GM18499 (cell line): ENCODE measurements around the gene LRRC7.

Source experiments
- ATAC-seq: cut with Tn5 transposase; IDR thresholded peaks from one replicate; pipeline ENCODE4 v1.9.1; 2021; ENCODE audit warnings: moderate number of reproducible peaks; ENCODE audit not compliant: insufficient read depth, unreplicated experiment

The LRRC7 gene

GRCh38 chr1:69585666-69586065 is 17.9 kb downstream of the LRRC7 start:
- ATAC-seq: no peak

- no peak for ATAC-seq
These were observed 19.7 kb downstream of the LRRC7 start for GRCh38 chr1:69587391-69587790.

DNA sequence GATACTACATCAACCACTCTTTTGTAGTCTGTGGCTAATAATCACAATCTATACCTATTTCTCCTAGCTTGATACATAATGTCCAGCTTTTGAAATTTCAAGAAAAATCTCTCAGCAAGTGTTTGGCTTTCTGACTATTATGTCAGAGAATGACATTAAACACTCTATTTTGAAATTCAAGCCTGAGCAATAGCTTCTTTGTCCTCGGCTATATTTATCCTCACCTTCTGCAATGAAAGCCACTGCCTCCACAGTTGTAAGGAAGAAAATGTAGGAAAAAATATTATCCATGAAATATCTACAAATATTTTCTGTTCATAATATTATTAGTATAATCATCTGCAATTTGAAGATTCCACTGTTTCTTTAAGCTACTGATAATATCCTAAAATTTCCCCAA is 22.1 kb downstream of the LRRC7 start:
- ATAC-seq: no peak

DNA sequence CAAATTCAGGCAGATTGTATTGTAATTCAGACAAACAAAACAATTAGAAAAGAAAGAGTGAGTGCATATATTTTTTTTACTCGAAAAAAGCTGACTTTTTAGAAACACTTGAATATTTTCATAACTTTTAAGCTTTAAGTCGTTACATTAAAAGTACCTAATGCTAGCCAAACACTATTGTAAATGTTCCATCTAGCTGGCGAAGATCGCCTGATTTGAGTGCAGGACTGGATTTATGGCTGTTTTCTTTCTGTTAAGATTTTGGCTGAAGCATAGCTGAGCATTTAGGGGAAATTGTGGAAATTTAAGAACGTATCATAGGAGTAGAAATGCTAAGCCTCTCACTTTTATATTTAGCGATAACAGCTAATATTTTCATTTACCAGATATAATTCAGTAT is 24.6 kb downstream of the LRRC7 start:
- ATAC-seq: no peak

GRCh38 chr1:69595486-69595885 is 27.8 kb downstream of the LRRC7 start:
- ATAC-seq: no peak

GRCh38 chr1:69611316-69611715 is 43.6 kb downstream of the LRRC7 start:
- ATAC-seq: no peak

- no peak for ATAC-seq
These were observed 45.7 kb downstream of the LRRC7 start for GRCh38 chr1:69613414-69613813.

- no peak for ATAC-seq
These were observed 71.0 kb downstream of the LRRC7 start for GRCh38 chr1:69638673-69639072.

DNA sequence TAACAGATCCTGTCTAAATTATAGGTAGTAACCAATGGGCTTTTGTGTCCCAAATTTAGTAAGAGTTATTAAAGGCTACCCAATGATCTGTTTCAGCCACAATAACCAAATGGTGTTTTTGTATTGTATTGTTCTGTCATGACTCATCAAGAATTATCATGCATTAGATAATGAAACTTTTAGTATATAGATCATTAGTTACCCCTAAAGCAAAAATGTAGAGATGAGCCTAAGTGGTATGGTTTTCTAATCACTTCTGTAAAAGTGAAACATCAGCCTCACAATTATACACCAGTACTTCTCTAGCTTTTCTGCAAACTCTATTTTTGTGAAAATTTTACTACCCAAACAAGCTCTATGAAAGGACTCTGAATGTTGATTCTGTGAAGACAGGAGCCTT is 71.4 kb downstream of the LRRC7 start:
- ATAC-seq: no peak

DNA sequence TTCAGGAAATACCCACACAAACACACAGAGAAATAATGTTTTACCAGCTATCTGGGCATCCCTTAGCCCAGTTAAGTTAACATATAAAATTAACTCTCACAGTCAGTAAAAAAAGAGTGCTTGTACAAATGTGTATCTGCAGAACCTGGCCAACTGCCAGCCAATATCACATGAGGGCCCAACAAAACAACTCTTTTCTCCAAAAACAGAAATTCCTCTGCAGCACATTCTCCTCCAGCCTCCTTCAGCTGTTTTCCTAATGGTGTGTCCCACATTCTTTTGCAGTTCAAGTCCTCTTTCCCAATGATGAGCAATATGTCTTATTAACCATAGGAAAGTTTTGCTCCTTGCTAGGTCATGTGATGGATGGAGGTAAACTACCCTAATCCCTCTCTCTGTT is 75.5 kb downstream of the LRRC7 start:
- no peak for ATAC-seq

- no peak for ATAC-seq
These were observed 77.8 kb downstream of the LRRC7 start for GRCh38 chr1:69645477-69645876.

GRCh38 chr1:69648486-69648885 is 80.8 kb downstream of the LRRC7 start:
- ATAC-seq: no peak

DNA sequence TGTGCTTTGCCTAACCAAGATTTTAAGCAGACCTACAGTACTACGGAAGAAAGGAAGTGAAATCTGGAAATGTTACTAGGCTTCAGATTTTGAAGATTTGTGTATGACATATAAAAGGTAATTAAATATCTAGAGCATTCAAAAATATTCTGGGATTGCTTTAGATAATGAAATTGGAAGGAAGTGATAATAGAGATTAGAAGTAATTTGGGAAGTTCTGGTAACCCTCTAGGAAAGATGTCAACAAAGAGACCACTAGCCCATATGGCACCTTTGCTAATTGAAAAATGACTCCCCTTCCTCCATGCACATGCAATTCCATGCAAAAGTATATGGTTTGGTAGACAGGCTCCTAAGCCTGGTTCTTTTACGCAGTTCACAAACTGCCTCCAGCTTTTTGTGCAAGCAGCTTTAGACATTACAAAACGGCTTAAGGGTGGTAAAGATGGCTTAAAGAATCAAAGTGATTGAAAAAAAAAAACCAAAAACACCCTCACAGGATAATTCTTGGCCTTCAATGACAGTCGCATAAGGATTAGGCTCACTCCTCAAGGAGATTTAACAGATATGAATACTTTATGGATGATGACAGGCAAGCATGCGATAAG is 81.8 kb downstream of the LRRC7 start:
- no peak for ATAC-seq

GRCh38 chr1:69650779-69651178 is 83.1 kb downstream of the LRRC7 start:
- ATAC-seq: no peak

DNA sequence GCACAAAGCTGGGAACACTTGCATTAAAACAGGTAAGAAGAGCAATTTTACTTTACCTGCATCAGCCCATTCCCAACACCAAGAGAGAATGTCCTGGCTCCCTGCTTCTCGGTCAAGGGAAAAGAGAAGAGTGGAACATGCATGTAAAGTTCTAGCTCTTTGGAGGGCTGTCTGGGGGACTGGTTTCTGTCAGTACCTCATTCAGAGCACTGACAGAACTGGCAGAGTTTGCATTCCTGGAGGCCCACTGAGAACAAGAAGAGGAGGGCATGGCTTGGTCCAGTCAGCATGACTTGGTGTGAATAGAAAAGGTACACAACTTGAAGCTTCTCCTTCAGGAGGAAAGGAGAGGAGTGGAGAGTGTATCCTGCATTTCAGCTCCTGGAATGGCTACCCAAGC is 83.9 kb downstream of the LRRC7 start:
- no peak for ATAC-seq

- no peak for ATAC-seq
These were observed 90.2 kb downstream of the LRRC7 start for GRCh38 chr1:69657971-69658370.

- ATAC-seq: no peak
These were observed 94.0 kb downstream of the LRRC7 start for GRCh38 chr1:69661686-69662085.

DNA sequence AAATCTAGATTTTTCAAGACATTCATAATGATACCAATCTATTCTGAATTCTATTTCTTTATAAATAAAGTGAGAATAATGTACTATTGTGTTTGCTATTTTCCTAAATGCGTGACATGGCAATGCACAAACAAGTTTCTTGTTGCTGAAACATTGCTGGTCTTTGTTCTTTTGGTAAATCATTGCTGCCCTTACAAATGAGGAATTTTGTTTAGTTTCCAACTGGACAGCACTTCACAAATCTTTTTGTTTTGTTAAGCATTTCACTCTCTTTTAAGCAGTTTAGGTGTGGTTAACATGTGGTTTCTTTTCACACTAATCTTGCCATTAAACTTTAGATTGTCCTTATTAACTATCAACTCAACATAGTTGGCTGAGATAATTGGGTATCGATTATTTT is 94.6 kb downstream of the LRRC7 start:
- ATAC-seq: no peak

DNA sequence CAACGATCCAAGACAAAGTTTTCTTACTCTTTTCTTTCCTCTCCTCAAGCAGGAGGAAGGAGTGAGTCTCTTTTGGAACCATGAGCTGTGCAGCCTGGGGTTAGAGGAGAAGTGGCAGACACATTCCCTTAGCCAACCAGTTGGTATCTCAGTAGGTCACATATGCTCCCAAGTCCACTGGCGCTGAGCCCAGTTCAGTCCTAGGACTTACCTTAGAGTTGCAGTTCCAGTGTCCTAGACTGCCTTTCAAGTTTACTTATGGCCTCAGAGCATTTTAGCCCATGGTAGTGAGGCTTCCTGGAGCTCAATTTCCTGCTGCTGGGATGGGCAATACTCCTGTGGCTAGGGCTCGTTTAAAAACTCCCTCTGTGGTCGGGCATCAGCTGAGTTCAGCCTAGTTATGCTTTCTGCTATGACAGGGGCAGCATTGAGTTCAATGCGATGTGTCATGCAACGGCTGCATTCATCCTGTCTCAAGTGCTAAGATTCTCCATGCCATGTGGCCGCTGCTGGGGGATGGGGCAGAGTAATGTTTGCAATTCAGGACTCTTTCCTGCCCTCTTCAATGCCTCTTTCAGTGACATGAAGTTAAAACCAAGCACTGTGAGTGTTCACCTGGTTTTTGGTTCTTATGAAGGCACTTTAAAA is 103.8 kb downstream of the LRRC7 start:
- ATAC-seq: no peak

DNA sequence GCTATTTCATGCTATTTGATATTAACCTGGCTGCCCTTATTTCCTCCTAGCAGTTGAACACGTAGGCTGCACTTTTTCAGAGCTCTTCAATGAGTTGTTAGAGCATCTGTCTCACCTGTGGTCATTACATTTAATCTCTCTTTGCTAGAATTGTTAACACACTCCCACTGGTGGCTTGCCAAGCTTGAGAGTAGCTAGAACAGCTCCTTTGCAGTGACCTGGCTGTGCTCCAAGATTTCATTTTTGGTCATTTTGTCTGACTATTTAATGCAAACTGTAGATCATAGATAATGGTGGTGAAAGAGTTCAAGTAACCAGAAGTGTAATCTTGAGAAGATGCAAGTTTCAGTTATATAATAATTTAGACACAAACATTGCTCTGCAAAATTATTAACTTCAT is 105.6 kb downstream of the LRRC7 start:
- no peak for ATAC-seq

DNA sequence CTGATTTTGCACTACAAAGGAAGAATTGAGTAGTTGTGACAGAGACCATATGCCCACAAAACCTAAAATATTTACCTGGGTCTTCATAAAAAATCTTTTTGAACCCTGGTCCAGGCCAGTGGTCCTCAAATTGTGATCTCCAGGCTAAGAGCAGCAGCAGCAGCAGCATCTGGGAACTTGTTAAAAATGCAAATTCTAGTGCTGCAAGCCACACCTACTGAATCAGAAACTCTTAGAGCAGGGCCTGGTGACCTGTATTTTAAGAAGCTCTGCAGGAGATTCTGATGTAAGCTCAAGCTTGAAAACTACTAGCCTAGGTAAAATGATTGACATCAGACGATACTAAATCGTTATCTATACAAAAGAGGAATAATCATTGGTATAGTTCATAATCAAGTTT is 112.2 kb downstream of the LRRC7 start:
- no peak for ATAC-seq

- no peak for ATAC-seq
These were observed 118.8 kb downstream of the LRRC7 start for GRCh38 chr1:69686367-69686984.
